HL-60 (cell line): ENCODE results near the gene GTF3C6.
"Not testable (repeated sequence)": the region's sequence is repeated elsewhere in the genome, so short reads cannot be mapped to it uniquely, and the experiment has no call there.

Experiments
- DNase-seq, 2 experiments: peaks; one replicate each; pipeline ENCODE4 v3.0.0-alpha.2; 2010 to 2020; ENCODE audit warnings: low read depth in 1 of 2, low spot score in 1 of 2
- H3K27ac ChIP-seq: fragments of 250-450 bp; sonication (Bioruptor Pico); replicated peaks from 2 replicates; pipeline ENCODE4 v1.5.1; 2020; ENCODE audit warnings: mild to moderate bottlenecking, moderate library complexity
- H3K27me3 ChIP-seq: fragments of 250-450 bp; sonication (Bioruptor Pico); 2 replicates; pipeline ENCODE4 v1.5.1; 2021; ENCODE audit warnings: mild to moderate bottlenecking, moderate library complexity; ENCODE audit not compliant: insufficient read depth, poor library complexity, severe bottlenecking
- H3K4me3 ChIP-seq: replicated peaks from 2 replicates; pipeline ENCODE4 v1.5.1; 2011; ENCODE audit warnings: mild to moderate bottlenecking, control low read depth, low read length; ENCODE audit not compliant: insufficient read depth
- CTCF ChIP-seq: IDR thresholded peaks from one replicate; pipeline ENCODE4 v1.5.1; 2011; ENCODE audit warnings: low read length, control low read depth, inconsistent platforms; ENCODE audit not compliant: insufficient read depth
- GABPA ChIP-seq: IDR thresholded peaks from 2 replicates; pipeline ENCODE4 v1.6.1; 2012; ENCODE audit warnings: low read depth
- POLR2AphosphoS5 ChIP-seq: IDR thresholded peaks from 2 replicates; pipeline ENCODE4 v1.6.1; 2012; ENCODE audit warnings: low read depth
- SPI1 ChIP-seq: IDR thresholded peaks from 2 replicates; pipeline ENCODE4 v1.6.1; 2012; ENCODE audit warnings: low read depth, mild to moderate bottlenecking, borderline replicate concordance
- TF ChIP-seq, protein P1 (sequence below): IDR thresholded peaks from 2 replicates; pipeline ENCODE4 v1.6.1; 2012; ENCODE audit warnings: low read depth; ENCODE audit not compliant: insufficient replicate concordance

GTF3C6 gene

GRCh38 chr6:110960014-110960390, 1.5 kb downstream of the GTF3C6 start:
- TF ChIP-seq CTCF = no peak
- no peak for TF ChIP-seq SPI1
- no peak for TF ChIP-seq POLR2AphosphoS5
- TF ChIP-seq, protein P1, sequence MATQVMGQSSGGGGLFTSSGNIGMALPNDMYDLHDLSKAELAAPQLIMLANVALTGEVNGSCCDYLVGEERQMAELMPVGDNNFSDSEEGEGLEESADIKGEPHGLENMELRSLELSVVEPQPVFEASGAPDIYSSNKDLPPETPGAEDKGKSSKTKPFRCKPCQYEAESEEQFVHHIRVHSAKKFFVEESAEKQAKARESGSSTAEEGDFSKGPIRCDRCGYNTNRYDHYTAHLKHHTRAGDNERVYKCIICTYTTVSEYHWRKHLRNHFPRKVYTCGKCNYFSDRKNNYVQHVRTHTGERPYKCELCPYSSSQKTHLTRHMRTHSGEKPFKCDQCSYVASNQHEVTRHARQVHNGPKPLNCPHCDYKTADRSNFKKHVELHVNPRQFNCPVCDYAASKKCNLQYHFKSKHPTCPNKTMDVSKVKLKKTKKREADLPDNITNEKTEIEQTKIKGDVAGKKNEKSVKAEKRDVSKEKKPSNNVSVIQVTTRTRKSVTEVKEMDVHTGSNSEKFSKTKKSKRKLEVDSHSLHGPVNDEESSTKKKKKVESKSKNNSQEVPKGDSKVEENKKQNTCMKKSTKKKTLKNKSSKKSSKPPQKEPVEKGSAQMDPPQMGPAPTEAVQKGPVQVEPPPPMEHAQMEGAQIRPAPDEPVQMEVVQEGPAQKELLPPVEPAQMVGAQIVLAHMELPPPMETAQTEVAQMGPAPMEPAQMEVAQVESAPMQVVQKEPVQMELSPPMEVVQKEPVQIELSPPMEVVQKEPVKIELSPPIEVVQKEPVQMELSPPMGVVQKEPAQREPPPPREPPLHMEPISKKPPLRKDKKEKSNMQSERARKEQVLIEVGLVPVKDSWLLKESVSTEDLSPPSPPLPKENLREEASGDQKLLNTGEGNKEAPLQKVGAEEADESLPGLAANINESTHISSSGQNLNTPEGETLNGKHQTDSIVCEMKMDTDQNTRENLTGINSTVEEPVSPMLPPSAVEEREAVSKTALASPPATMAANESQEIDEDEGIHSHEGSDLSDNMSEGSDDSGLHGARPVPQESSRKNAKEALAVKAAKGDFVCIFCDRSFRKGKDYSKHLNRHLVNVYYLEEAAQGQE = no peak
- no peak for TF ChIP-seq GABPA
- no peak overlapping the region for H3K27ac ChIP-seq
- H3K4me3 ChIP-seq = no peak overlapping the region
- no peak for DNase-seq
- no peaks in the 10 kb centered on the region for H3K27me3 ChIP-seq

DNA sequence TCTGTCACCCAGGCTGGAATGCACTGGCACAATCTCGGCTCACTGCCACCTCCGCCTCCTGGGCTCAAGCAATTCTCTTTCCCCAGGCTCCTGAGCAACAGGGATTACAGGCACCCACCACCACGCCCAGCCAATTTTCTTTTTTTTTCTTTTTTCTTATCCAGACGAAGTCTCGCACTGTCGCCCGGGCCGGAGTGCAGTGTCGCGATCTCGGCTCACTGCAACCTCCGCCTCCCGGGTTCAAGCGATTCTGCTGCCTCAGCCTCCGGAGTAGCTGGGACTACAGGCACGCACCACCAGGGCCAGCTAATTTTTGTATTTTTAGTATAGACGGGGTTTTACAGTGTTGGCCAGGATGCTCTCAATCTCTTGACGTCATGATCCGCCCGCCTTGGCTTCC, 4.1 kb downstream of the GTF3C6 start:
- H3K27ac ChIP-seq, H3K4me3 ChIP-seq, H3K27me3 ChIP-seq, DNase-seq: not testable (repeated sequence)

- Histone ChIP-seq H3K4me3 (no peak overlapping the region), H3K27me3 (no peaks in the 10 kb centered on the region), H3K27ac (no peak overlapping the region)
- TF ChIP-seq POLR2AphosphoS5 (no peak), SPI1 (no peak), CTCF (no peak), GABPA (no peak)
- TF ChIP-seq, protein P1 = no peak
- no peak for DNase-seq
These were observed 7.2 kb downstream of the GTF3C6 start for GRCh38 chr6:110965629-110966229.

DNA sequence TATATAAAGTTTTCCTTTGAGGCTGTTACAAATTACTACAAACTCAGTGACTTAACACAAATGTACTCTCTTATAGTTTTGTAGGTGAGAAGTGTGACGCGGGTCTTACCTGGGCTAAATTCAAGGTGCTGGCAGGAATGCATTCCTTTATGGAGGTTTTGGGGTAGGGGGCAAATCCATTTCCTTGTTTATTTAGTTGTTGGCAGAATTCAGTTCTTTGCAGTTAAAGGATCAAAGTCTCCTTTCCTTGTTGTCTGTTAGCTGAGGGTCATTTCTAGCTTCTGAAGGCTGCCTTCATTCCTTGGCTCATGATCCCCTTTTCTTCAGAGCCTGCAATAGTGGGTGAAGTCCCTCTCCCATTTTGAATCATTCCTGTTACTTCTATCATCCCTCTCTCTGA, 10.2 kb downstream of the GTF3C6 start:
- H3K27me3 ChIP-seq, H3K4me3 ChIP-seq, H3K27ac ChIP-seq, DNase-seq: not testable (repeated sequence)

DNA sequence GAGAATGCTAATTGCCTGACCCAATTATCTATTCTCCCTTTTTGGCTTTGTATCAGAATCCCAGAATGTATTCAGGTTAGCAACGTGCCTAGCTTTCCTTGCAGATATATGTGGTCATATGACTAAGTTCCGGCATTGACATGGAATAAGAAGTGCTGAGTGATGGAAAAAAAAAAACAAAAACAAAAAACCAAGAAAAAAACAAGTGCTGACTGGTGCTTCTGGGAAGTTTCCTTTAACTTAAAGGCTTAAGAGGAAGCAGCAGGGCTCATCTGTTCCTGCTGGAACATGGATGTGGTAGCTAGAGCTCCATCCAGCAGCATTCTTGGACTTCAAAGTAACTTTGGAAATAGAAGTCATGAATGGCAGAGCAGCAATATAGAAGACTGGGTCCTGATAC, 13.0 kb downstream of the GTF3C6 start:
- Histone ChIP-seq H3K27ac (no peak overlapping the region), H3K27me3 (no peaks in the 10 kb centered on the region), H3K4me3 (no peak overlapping the region)
- no peak for DNase-seq
- TF ChIP-seq GABPA (no peak), SPI1 (no peak), CTCF (no peak), POLR2AphosphoS5 (no peak)
- TF ChIP-seq, protein P1 = no peak
